ENCODE data around the gene STOML3. TPM values are rescaled to one million over a fixed set of nuclear protein-coding genes. Genes with fewer than 3 reads are reported as not detected.

Gene STOML3
- total and polyA plus RNA-seq, 2 of the 8 experiments (the other 6 are each of a cell fraction or from before 2014, with no cell fraction given) = 0.06 TPM; not detected in 1

GRCh38 chr13:38921081-38921480 lies 69.5 kb downstream of the STOML3 start:
- Histone ChIP-seq H3K36me3 (ENCODE audit: control insufficient read depth in 2 of 4, insufficient read depth in 4 of 4, low read length in 3 of 4) (no peaks in the 10 kb centered on the region), H2AK5ac (ENCODE audit: low read depth, low read length) (no peak overlapping the region)
- no peak for TF ChIP-seq KDM4A (IDR thresholded peaks at IDR 0.05; ENCODE audit: low read depth, low read length, severe bottlenecking)
- no peak for TF ChIP-seq HDAC6 (IDR thresholded peaks at IDR 0.05; ENCODE audit: low read depth, low read length)
- TF ChIP-seq, protein P1, sequence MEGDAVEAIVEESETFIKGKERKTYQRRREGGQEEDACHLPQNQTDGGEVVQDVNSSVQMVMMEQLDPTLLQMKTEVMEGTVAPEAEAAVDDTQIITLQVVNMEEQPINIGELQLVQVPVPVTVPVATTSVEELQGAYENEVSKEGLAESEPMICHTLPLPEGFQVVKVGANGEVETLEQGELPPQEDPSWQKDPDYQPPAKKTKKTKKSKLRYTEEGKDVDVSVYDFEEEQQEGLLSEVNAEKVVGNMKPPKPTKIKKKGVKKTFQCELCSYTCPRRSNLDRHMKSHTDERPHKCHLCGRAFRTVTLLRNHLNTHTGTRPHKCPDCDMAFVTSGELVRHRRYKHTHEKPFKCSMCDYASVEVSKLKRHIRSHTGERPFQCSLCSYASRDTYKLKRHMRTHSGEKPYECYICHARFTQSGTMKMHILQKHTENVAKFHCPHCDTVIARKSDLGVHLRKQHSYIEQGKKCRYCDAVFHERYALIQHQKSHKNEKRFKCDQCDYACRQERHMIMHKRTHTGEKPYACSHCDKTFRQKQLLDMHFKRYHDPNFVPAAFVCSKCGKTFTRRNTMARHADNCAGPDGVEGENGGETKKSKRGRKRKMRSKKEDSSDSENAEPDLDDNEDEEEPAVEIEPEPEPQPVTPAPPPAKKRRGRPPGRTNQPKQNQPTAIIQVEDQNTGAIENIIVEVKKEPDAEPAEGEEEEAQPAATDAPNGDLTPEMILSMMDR (IDR thresholded peaks at IDR 0.05; ENCODE audit: control extremely low read depth in 1 of 3, insufficient read depth in 1 of 3, low read depth in 1 of 3, low read length in 3 of 3) = no peak
- no peak for TF ChIP-seq CHD2 (IDR thresholded peaks at IDR 0.05; ENCODE audit: low read length)
- no peak for TF ChIP-seq POLR2AphosphoS5 (IDR thresholded peaks at IDR 0.05; ENCODE audit: low read depth, low read length)
- TF ChIP-seq RAD21 (IDR thresholded peaks at IDR 0.05 in 1 of 2, conservative IDR thresholded peaks at IDR 0.05 in 1 of 2; ENCODE audit: low read depth in 2 of 2, low read length in 2 of 2) = no peak
- no peak for TF ChIP-seq YY1 (IDR thresholded peaks at IDR 0.05; ENCODE audit: low read depth, low read length)
- TF ChIP-seq GTF2F1 (IDR thresholded peaks at IDR 0.05; ENCODE audit: borderline replicate concordance, low read depth, low read length) = no peak
- no peak for TF ChIP-seq ZNF274 (IDR thresholded peaks at IDR 0.05; ENCODE audit: borderline replicate concordance, extremely low read depth, low read length)
- no peak for TF ChIP-seq USF2 (IDR thresholded peaks at IDR 0.05; ENCODE audit: low read length)

More at GRCh38 chr13:38921081-38921480, 69.5 kb downstream of the STOML3 start:
- Histone ChIP-seq H3K4me3 (ENCODE audit: extremely low read depth in 1 of 4, insufficient read depth in 2 of 4, low read depth in 3 of 4, low read length in 4 of 4) (no peak overlapping the region), H3K14ac (ENCODE audit: insufficient read length) (no peak overlapping the region), H3K23ac (ENCODE audit: insufficient read length) (no peak overlapping the region), H3K27me3 (replicated peaks in 1 of 4; ENCODE audit: control insufficient read depth in 3 of 4, extremely low read depth in 1 of 4, insufficient read depth in 3 of 4, low read length in 3 of 4) (no peaks in the 10 kb centered on the region), H2BK15ac (ENCODE audit: low read length) (no peak overlapping the region), H3K23me2 (ENCODE audit: low read depth, low read length) (no peaks in the 10 kb centered on the region; the same call in 1 of the 2 replicates), H3K4me2 (ENCODE audit: insufficient read depth in 1 of 2, low read depth in 2 of 2, low read length in 2 of 2) (no peak overlapping the region), H2BK12ac (ENCODE audit: low read depth, low read length) (0 out of 2 replicates have a peak overlapping the region, but pooled peaks have one; percentile 18), H2BK5ac (ENCODE audit: low read depth, low read length) (peak overlapping the region; percentile 73; the same call in 1 of the 2 replicates), H2AFZ (ENCODE audit: low read length) (peak overlapping the region; percentile 51; the same call in 1 of the 2 replicates), H3K4me1 (replicated peaks in 1 of 4; ENCODE audit: control insufficient read depth in 3 of 4, insufficient read depth in 4 of 4, low read length in 3 of 4) (no peaks in the 10 kb centered on the region), H4K5ac (ENCODE audit: insufficient read length, low read depth, low read length) (no peak overlapping the region), H3K9me3 (ENCODE audit: insufficient read depth in 2 of 2, low read depth in 1 of 2, low read length in 1 of 2) (no peaks in the 10 kb centered on the region; a peak in 1 of 4 replicates), H2BK120ac (replicated peaks; ENCODE audit: low read depth, low read length) (no peak overlapping the region), H3K56ac (replicated peaks; ENCODE audit: insufficient read length, low read depth, low read length) (no peak overlapping the region), H3K9ac (replicated peaks in 1 of 4; ENCODE audit: extremely low read depth in 1 of 4, low read depth in 3 of 4, low read length in 3 of 4) (no peak overlapping the region), H3K4ac (replicated peaks; ENCODE audit: insufficient read length, low read depth, low read length) (no peak overlapping the region), H4K8ac (ENCODE audit: extremely low read depth, insufficient read depth, low read length) (no peak overlapping the region), H2BK20ac (ENCODE audit: low read length) (0 out of 2 replicates have a peak overlapping the region, but pooled peaks have one; percentile 90), H3K79me2 (ENCODE audit: control insufficient read depth in 1 of 2, insufficient read depth in 2 of 2, low read length in 2 of 2) (no peaks in the 10 kb centered on the region), H3K18ac (ENCODE audit: extremely low read depth, low read length) (no peak overlapping the region), H4K91ac (replicated peaks; ENCODE audit: insufficient read length, low read length) (no peak overlapping the region), H4K20me1 (replicated peaks in 1 of 2; ENCODE audit: control insufficient read depth in 1 of 2, insufficient read depth in 2 of 2, low read length in 2 of 2) (no peaks in the 10 kb centered on the region), H3K27ac (ENCODE audit: low read depth, low read length) (no peak overlapping the region), H3K79me1 (ENCODE audit: low read depth, low read length) (no peaks in the 10 kb centered on the region)
- CTCF ChIA-PET (ENCODE audit: partially characterized antibody) = interaction anchor here (1.2 kb wide), 1 partner anchor 27 kb away, joined by 3 read pairs; no protein-coding TSS in a partner anchor
- WGBS, 2 experiments (ENCODE audit: extremely low coverage in 1 of 2, insufficient coverage in 1 of 2, insufficient read length in 1 of 2, insufficient replicate concordance in 2 of 2, low coverage in 1 of 2, low lambda C conversion rate in 2 of 2, missing lambda C conversion rate in 1 of 2) = 61% methylated on average over 2 of the region's 2 CpGs; no CpG with 5 or more reads in 1 of the 2 experiments
- DNase-seq (ENCODE audit: low read depth in 1 of 2, low spot score in 2 of 2) = no peak
- FAIRE-seq = no peak
- POLR2A ChIA-PET (ENCODE audit: partially characterized antibody) = no interaction called here
